Smooth muscle cell (in vitro differentiated cells): ENCODE data around the gene CLIC3. TPM values are rescaled to one million over a fixed set of nuclear protein-coding genes. Genes with fewer than 3 reads are reported as not detected.

ENCODE experiments used
- DNase-seq: peaks from one replicate; lab custom pipeline; 2025; ENCODE audit not compliant: unreplicated experiment; lab: John Stamatoyannopoulos, UW
- H2AFZ ChIP-seq: fragments of 200-600 bp; sonication (generic); 2 replicates; pipeline ENCODE4 v1.6.0; 2016; ENCODE audit warnings: antibody characterized with exemption, low read depth, mild to moderate bottlenecking
- H3F3A ChIP-seq: fragments of 200-600 bp; sonication (generic); 2 replicates; pipeline ENCODE4 v1.6.0; 2017; ENCODE audit warnings: antibody characterized with exemption, low read depth
- H3K27ac ChIP-seq: fragments of 200-600 bp; sonication (generic); 2 replicates; pipeline ENCODE4 v1.5.1; 2016; ENCODE audit warnings: low read depth, mild to moderate bottlenecking
- H3K27me3 ChIP-seq: fragments of 200-600 bp; sonication (generic); 2 replicates; pipeline ENCODE4 v1.6.1; 2016; ENCODE audit warnings: low read depth, mild to moderate bottlenecking
- H3K36me3 ChIP-seq: fragments of 200-600 bp; sonication (generic); 2 replicates; pipeline ENCODE4 v1.5.1; 2016; ENCODE audit warnings: low read depth
- H3K4me1 ChIP-seq: fragments of 200-600 bp; sonication (generic); 2 replicates; pipeline ENCODE4 v1.5.1; 2016; ENCODE audit warnings: low read depth
- H3K4me2 ChIP-seq: fragments of 200-600 bp; sonication (generic); 2 replicates; pipeline ENCODE4 v1.6.0; 2016; ENCODE audit warnings: mild to moderate bottlenecking
- H3K4me3 ChIP-seq: fragments of 200-600 bp; sonication (generic); 2 replicates; pipeline ENCODE4 v1.5.1; 2016; ENCODE audit warnings: mild to moderate bottlenecking
- H3K79me2 ChIP-seq: fragments of 200-600 bp; sonication (generic); 2 replicates; pipeline ENCODE4 v1.6.0; 2016; ENCODE audit warnings: low read depth, mild to moderate bottlenecking
- H3K9ac ChIP-seq: fragments of 200-600 bp; sonication (generic); 2 replicates; pipeline ENCODE4 v1.6.0; 2016; ENCODE audit warnings: low read depth
- H3K9me3 ChIP-seq: fragments of 200-600 bp; sonication (generic); replicated peaks from 2 replicates; pipeline ENCODE4 v1.5.1; 2016; ENCODE audit warnings: low read depth
- H4K20me1 ChIP-seq: fragments of 200-600 bp; sonication (generic); 2 replicates; pipeline ENCODE4 v1.6.0; 2016; ENCODE audit warnings: low read depth
- CTCF ChIP-seq: fragments of 200-600 bp; sonication (generic); IDR thresholded peaks from 2 replicates; pipeline ENCODE4 v1.5.1; 2017; ENCODE audit warnings: borderline replicate concordance, mild to moderate bottlenecking, antibody characterized with exemption; ENCODE audit not compliant: insufficient read depth, poor library complexity, severe bottlenecking
- WGBS: methylation state at CpG from one replicate; pipeline ENCODE4 v1.1.7; 2016; ENCODE audit warnings: low lambda C conversion rate; 5-methylcytosine and 5-hydroxymethylcytosine counted together
- polyA plus RNA-seq: library from polyadenylated mRNA; unstranded; fragments of >200 nt; fragmentation: Nextera tagmentation; extraction: Ambion mirVana; gene quantifications from 2 replicates; pipeline ENCODE4 v1.2.1, GENCODE V29; 2016
- total RNA-seq: library from RNA; depleted of rRNA; stranded (reverse); fragments of >200 nt; gene quantifications from 2 replicates; pipeline ENCODE4 v1.2.3, GENCODE V29; 2014

Gene CLIC3
- total and polyA plus RNA-seq, 2 experiments from 2014 or later = 36.8 to 43.9 TPM

- 88% methylated on average over 28 of the region's 28 CpGs for WGBS
Measured at GRCh38 chr9:136958898-136959850, 37.2 kb downstream of the CLIC3 start.

GRCh38 chr9:136958473-136958872, 37.9 kb downstream of the CLIC3 start:
- H3K36me3 ChIP-seq = no peaks in the 10 kb centered on the region
- no peak overlapping the region for H3K27ac ChIP-seq
- no peak overlapping the region for H3K4me3 ChIP-seq
- H3K4me2 ChIP-seq = no peak overlapping the region
- no peak overlapping the region for H3K9ac ChIP-seq
- no peaks in the 10 kb centered on the region for H3K9me3 ChIP-seq
- TF ChIP-seq CTCF = no peak
- H3F3A ChIP-seq = no peaks in the 10 kb centered on the region
- H3K79me2 ChIP-seq = no peaks in the 10 kb centered on the region
- no peaks in the 10 kb centered on the region for H4K20me1 ChIP-seq
- WGBS = 96% methylated on average over 6 of the region's 7 CpGs
- H3K4me1 ChIP-seq = no peaks in the 10 kb centered on the region
- H2AFZ ChIP-seq = no peak overlapping the region
- H3K27me3 ChIP-seq = no peaks in the 10 kb centered on the region
- no peak for DNase-seq

More at GRCh38 chr9:136958898-136959850, 37.2 kb downstream of the CLIC3 start:
- Histone ChIP-seq H3K9ac (no peak overlapping the region), H3K9me3 (no peaks in the 10 kb centered on the region), H3K4me1 (no peaks in the 10 kb centered on the region), H2AFZ (no peak overlapping the region), H3K4me3 (no peak overlapping the region), H3K4me2 (no peak overlapping the region), H3K27me3 (no peaks in the 10 kb centered on the region), H3F3A (no peaks in the 10 kb centered on the region), H3K36me3 (no peaks in the 10 kb centered on the region), H3K79me2 (no peaks in the 10 kb centered on the region), H3K27ac (no peak overlapping the region), H4K20me1 (no peaks in the 10 kb centered on the region)
- TF ChIP-seq CTCF = no peak
- no peak for DNase-seq

- no peak overlapping the region for H3K27ac ChIP-seq
- no peak overlapping the region for H3K4me2 ChIP-seq
- no peaks in the 10 kb centered on the region for H3F3A ChIP-seq
- TF ChIP-seq CTCF = no peak
- H2AFZ ChIP-seq = no peak overlapping the region
- H3K79me2 ChIP-seq = no peaks in the 10 kb centered on the region
- H3K4me1 ChIP-seq = no peaks in the 10 kb centered on the region
- H4K20me1 ChIP-seq = no peaks in the 10 kb centered on the region
- DNase-seq = no peak
- H3K36me3 ChIP-seq = no peaks in the 10 kb centered on the region
- no peaks in the 10 kb centered on the region for H3K9me3 ChIP-seq
- no peak overlapping the region for H3K4me3 ChIP-seq
- H3K9ac ChIP-seq = no peak overlapping the region
- H3K27me3 ChIP-seq = no peaks in the 10 kb centered on the region
- 94% methylated on average over 6 of the region's 6 CpGs for WGBS
Measured at GRCh38 chr9:136957901-136958300, 38.5 kb downstream of the CLIC3 start.
